Prostate gland (tissue), 2 donors: ENCODE measurements around the gene EPHB4. TPM values are rescaled to one million over a fixed set of nuclear protein-coding genes. Genes with fewer than 3 reads are reported as not detected.

Source experiments
- DNase-seq: peaks from one replicate; pipeline ENCODE4 v3.0.0-alpha.2; 2019; ENCODE audit warnings: low spot score
- H3K27ac ChIP-seq, 2 donors: fragments of 200-600 bp; sonication (generic); 2 replicates each; pipeline ENCODE4 v1.5.1; 2017 to 2019
- H3K27me3 ChIP-seq: fragments of 200-600 bp; sonication (generic); replicated peaks from 2 replicates; pipeline ENCODE4 v1.5.1; 2019; ENCODE audit not compliant: insufficient read depth
- H3K36me3 ChIP-seq, 2 donors: fragments of 200-600 bp; sonication (generic); 1 replicate in 1 of 2; 2 replicates in 1 of 2; pipeline versions ENCODE4 v1.5.1 to v1.8.1; 2017 to 2019
- H3K4me1 ChIP-seq: fragments of 200-600 bp; sonication (generic); replicated peaks from 2 replicates; pipeline ENCODE4 v1.5.1; 2019
- H3K4me3 ChIP-seq, 2 donors: fragments of 200-600 bp; sonication (generic); 2 replicates each; pipeline ENCODE4 v1.5.1; 2017 to 2019
- H3K9me3 ChIP-seq: fragments of 200-600 bp; sonication (generic); 2 replicates; pipeline ENCODE4 v1.5.1; 2017
- CTCF ChIP-seq, 4 experiments: fragments of 200-600 bp in 2 of 4; fragments of 450-650 bp in 2 of 4; sonication (generic) in 2 of 4; IDR thresholded peaks; 1 replicate in 3 of 4; 2 replicates in 1 of 4; pipeline ENCODE4 v1.5.1; 2016 to 2019; ENCODE audit warnings: antibody characterized with exemption in 4 of 4, mild to moderate bottlenecking in 2 of 4, moderate library complexity in 2 of 4
- POLR2A ChIP-seq: fragments of 450-650 bp; IDR thresholded peaks from one replicate; pipeline ENCODE4 v1.6.1; 2016; ENCODE audit warnings: antibody characterized with exemption, mild to moderate bottlenecking
- POLR2AphosphoS5 ChIP-seq: sonication (generic); formaldehyde crosslinking; IDR thresholded peaks from one replicate; pipeline ENCODE4 v1.6.1; 2017; ENCODE audit warnings: antibody characterized with exemption
- WGBS: methylation state at CpG from one replicate; pipeline ENCODE4 v1.1.5; 2018; 5-methylcytosine and 5-hydroxymethylcytosine counted together
- intact Hi-C: fragments of 100-400 bp; cut with DNase I; formaldehyde crosslinking; loops from one replicate; pipeline ENCODE4 v1.14.2; 2022
- total RNA-seq, 2 donors: library from RNA; depleted of rRNA; stranded (reverse); fragments of >200 nt; gene quantifications; one replicate each; pipeline ENCODE4 v1.1.0, GENCODE V29; 2016

EPHB4 gene
- total RNA-seq, 2 donors from 2014 or later: 78.6 to 80.8 TPM

GRCh38 chr7:100802951-100803350 is 24.4 kb downstream of the EPHB4 start:
- H3K4me3 ChIP-seq: no peak overlapping the region
- TF ChIP-seq POLR2AphosphoS5: no peak
- TF ChIP-seq CTCF (IDR thresholded peaks at IDR 0.05): no peak
- no peak for TF ChIP-seq POLR2A
- peaks cover 12% of the 10 kb centered on the region for H3K4me1 ChIP-seq
- no peak for DNase-seq
- 11% methylated on average over 4 of the region's 4 CpGs for WGBS
- peaks cover 0 to 9% of the 10 kb centered on the region in 2 donors for H3K36me3 ChIP-seq
- H3K9me3 ChIP-seq: no peaks in the 10 kb centered on the region
- H3K27ac ChIP-seq: peak overlapping the region; percentile 81 to 82
- intact Hi-C loops: loop anchor here (2.0 kb wide), 1 partner anchor 24 kb away; the partner anchor contains the start of gene EPHB4
- H3K27me3 ChIP-seq: no peaks in the 10 kb centered on the region

- 10% methylated on average over 18 of the region's 18 CpGs for WGBS
- Histone ChIP-seq H3K4me3 (no peak overlapping the region), H3K9me3 (no peaks in the 10 kb centered on the region), H3K27me3 (no peaks in the 10 kb centered on the region), H3K4me1 (peaks cover 12% of the 10 kb centered on the region), H3K36me3 (peaks cover 0 to 9% of the 10 kb centered on the region in 2 donors), H3K27ac (peak overlapping the region; percentile 81 to 82)
- intact Hi-C loops: loop anchor here (2.0 kb wide), 1 partner anchor 25 kb away; the partner anchor contains the start of gene EPHB4
- DNase-seq: peak; percentile 90
- no peak for TF ChIP-seq CTCF (IDR thresholded peaks at IDR 0.05)
- peak; percentile 67 for TF ChIP-seq POLR2AphosphoS5
- TF ChIP-seq POLR2A: peak; percentile 72
These were observed 25.3 kb downstream of the EPHB4 start for GRCh38 chr7:100801833-100802568.

GRCh38 chr7:100799037-100799896 is 28.1 kb downstream of the EPHB4 start:
- peak; percentile 61 for DNase-seq
- H3K27me3 ChIP-seq: no peaks in the 10 kb centered on the region

GRCh38 chr7:100794741-100795140 is 32.6 kb downstream of the EPHB4 start:
- Histone ChIP-seq H3K4me3 (no peak overlapping the region), H3K27me3 (no peaks in the 10 kb centered on the region), H3K27ac (no peak overlapping the region), H3K9me3 (no peaks in the 10 kb centered on the region), H3K4me1 (no peaks in the 10 kb centered on the region), H3K36me3 (no peaks in the 10 kb centered on the region)
- intact Hi-C loops: no loop called here
- DNase-seq: no peak
- 34% methylated on average over 3 of the region's 3 CpGs for WGBS
- TF ChIP-seq CTCF (IDR thresholded peaks at IDR 0.05) (no peak), POLR2AphosphoS5 (no peak), POLR2A (no peak)

More at GRCh38 chr7:100799037-100799896, 28.1 kb downstream of the EPHB4 start:
- Histone ChIP-seq H3K4me1 (peaks cover 12% of the 10 kb centered on the region), H3K9me3 (no peaks in the 10 kb centered on the region), H3K27ac (no peak overlapping the region), H3K4me3 (no peak overlapping the region), H3K36me3 (no peaks in the 10 kb centered on the region)
- intact Hi-C loops: loop anchor here (2.0 kb wide), 1 partner anchor 54 kb away; the partner anchor contains the start of gene SLC12A9
- 23% methylated on average over 14 of the region's 14 CpGs for WGBS
- TF ChIP-seq POLR2AphosphoS5 (peak; percentile 59), POLR2A (no peak), CTCF (IDR thresholded peaks at IDR 0.05) (peak; percentile 38 to 90 (median 74))
